ENCODE data around the gene ACAD8. TPM values are rescaled to one million over a fixed set of nuclear protein-coding genes. Genes with fewer than 3 reads are reported as not detected.

ACAD8 gene
- total RNA-seq, 4 donors from 2014 or later = 46.3 to 71.2 (median 59.8) TPM

DNA sequence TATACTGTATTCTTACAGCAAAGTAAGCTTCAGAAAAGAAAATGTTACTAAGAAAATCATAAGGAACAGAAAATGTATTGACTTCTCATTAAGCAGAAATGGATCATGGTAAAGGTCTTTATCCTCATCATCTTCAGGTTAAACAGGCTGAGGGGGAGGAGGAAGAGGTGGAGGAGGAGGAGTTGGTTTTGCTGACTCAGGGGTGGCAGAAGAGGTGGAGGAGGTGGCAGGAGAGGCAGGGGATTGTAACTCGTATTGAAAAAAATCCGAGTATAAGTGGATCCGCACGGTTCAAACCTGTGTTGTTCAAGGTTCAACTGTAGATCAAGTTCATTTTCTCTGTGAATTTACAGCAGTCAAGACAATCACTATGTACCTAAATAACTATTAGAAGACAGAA, 35.8 kb downstream of the ACAD8 start:
- Histone ChIP-seq H3K4me3 (no peak overlapping the region), H3K4me1 (no peaks in the 10 kb centered on the region), H3K27me3 (peaks cover 3% of the 10 kb centered on the region), H3K9me3 (no peaks in the 10 kb centered on the region), H3K36me3 (no peaks in the 10 kb centered on the region), H3K27ac (no peak overlapping the region)
- no peak for DNase-seq (ENCODE audit: low spot score in 2 of 2)
- 83% methylated on average over 4 of the region's 4 CpGs for WGBS
- no peak for TF ChIP-seq EP300 (IDR thresholded peaks at IDR 0.05)
- no peak for TF ChIP-seq POLR2AphosphoS5 (IDR thresholded peaks at IDR 0.05)

DNA sequence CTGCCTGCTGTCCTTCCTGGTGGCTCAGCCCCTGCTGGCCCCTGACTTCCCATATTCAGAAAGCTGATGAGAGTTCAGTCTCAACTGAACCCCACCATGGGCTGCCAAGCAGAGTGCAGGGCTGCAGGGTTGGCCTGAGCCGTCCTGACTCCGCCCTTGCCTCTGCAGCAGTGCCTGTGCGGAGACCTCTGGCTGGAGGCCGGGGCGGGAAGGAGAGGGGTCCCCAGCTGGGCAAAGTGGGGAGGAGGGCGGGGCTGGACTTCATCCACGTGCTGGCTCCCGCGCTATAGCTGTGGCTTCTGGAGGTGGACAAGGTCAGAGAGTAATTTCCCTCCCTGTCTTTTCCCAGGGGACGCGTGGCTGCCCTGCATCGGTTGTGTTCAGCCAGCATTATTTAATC, 36.4 kb downstream of the ACAD8 start:
- Histone ChIP-seq H3K4me1 (no peaks in the 10 kb centered on the region), H3K9me3 (no peaks in the 10 kb centered on the region), H3K27me3 (peaks cover 3% of the 10 kb centered on the region), H3K27ac (no peak overlapping the region), H3K4me3 (no peak overlapping the region), H3K36me3 (no peaks in the 10 kb centered on the region)
- WGBS = 53% methylated on average over 7 of the region's 12 CpGs
- DNase-seq (ENCODE audit: low spot score in 2 of 2) = no peak
- TF ChIP-seq POLR2A (IDR thresholded peaks at IDR 0.05) (no peak), POLR2AphosphoS5 (IDR thresholded peaks at IDR 0.05) (no peak), EP300 (IDR thresholded peaks at IDR 0.05) (no peak)
- TF ChIP-seq, protein P1, sequence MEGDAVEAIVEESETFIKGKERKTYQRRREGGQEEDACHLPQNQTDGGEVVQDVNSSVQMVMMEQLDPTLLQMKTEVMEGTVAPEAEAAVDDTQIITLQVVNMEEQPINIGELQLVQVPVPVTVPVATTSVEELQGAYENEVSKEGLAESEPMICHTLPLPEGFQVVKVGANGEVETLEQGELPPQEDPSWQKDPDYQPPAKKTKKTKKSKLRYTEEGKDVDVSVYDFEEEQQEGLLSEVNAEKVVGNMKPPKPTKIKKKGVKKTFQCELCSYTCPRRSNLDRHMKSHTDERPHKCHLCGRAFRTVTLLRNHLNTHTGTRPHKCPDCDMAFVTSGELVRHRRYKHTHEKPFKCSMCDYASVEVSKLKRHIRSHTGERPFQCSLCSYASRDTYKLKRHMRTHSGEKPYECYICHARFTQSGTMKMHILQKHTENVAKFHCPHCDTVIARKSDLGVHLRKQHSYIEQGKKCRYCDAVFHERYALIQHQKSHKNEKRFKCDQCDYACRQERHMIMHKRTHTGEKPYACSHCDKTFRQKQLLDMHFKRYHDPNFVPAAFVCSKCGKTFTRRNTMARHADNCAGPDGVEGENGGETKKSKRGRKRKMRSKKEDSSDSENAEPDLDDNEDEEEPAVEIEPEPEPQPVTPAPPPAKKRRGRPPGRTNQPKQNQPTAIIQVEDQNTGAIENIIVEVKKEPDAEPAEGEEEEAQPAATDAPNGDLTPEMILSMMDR (IDR thresholded peaks at IDR 0.05) = no peak

DNA sequence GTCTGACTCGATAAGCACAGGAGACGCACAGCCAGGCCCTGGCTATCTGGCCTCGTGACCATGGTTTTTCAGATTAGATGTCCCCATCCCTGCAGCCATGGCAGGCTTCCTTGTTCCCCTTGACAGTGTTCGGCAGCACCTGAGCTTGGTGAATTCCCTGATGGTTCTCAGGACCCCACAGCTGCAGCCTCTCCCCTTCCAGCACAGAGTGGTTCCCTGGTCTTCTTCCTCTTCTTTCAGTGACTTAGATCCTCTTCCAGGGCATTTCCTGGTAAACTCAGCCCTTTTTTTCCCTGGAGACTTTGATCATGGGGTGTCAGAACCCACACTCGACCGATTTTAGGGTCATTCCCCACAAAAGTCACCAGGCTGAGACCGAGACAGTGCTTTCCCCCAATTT, 37.3 kb downstream of the ACAD8 start:
- Histone ChIP-seq H3K27me3 (peaks cover 3% of the 10 kb centered on the region), H3K4me1 (no peaks in the 10 kb centered on the region), H3K4me3 (no peak overlapping the region), H3K36me3 (no peaks in the 10 kb centered on the region), H3K27ac (no peak overlapping the region), H3K9me3 (no peaks in the 10 kb centered on the region)
- no peak for TF ChIP-seq POLR2AphosphoS5 (IDR thresholded peaks at IDR 0.05)
- TF ChIP-seq POLR2A (IDR thresholded peaks at IDR 0.05) = no peak
- no peak for TF ChIP-seq EP300 (IDR thresholded peaks at IDR 0.05)
- TF ChIP-seq, protein P1 (IDR thresholded peaks at IDR 0.05) = no peak
- WGBS = 87% methylated on average over 7 of the region's 7 CpGs
- DNase-seq (ENCODE audit: low spot score in 2 of 2) = no peak

DNA sequence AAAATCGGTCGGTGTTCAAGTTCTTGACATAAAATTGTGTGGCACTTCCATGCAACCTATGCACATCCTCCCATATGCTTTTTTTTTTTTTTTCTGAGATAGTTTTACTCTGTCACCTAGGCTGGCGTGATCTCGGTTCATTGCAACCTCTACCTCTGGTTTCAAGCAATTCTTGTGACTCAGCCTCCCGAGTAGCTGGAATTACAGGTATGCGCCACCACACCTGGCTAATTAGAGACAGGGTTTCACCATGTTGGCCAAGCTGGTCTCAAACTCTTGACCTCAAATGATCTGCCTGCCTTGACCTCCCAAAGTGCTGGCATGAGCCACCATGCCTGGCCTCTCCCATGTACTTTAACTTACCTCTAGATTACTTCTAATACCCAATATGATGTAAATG, 37.8 kb downstream of the ACAD8 start:
- DNase-seq (ENCODE audit: low spot score in 2 of 2) = no peak
- H3K36me3 ChIP-seq = no peaks in the 10 kb centered on the region
- H3K27ac ChIP-seq = no peak overlapping the region
- TF ChIP-seq POLR2A (IDR thresholded peaks at IDR 0.05) = no peak
- H3K27me3 ChIP-seq = peaks cover 3% of the 10 kb centered on the region
- no peaks in the 10 kb centered on the region for H3K9me3 ChIP-seq
- H3K4me3 ChIP-seq = no peak overlapping the region
- no peaks in the 10 kb centered on the region for H3K4me1 ChIP-seq
- 90% methylated on average over 6 of the region's 6 CpGs for WGBS

DNA sequence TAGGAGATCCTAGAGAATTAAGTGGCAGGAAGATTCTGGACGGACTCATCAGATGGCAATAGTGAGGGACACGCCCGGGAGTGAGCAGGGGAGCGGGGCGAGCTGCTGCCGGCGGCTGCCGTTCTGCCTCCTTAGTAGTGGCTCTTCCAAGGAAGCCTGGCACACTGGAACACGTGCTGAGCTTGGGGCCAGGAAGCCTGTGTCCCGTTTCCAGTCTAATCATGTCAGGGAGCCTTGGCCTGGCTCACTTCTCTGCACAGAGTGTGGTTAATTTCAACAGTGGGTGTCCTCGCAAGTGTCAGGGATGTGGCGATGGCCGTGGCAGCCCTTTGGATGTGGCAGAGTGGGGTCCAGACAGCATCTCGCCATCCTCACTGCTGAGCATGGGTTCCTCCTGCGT, 39.3 kb downstream of the ACAD8 start:
- H3K4me3 ChIP-seq = no peak overlapping the region
- no peaks in the 10 kb centered on the region for H3K4me1 ChIP-seq
- peaks cover 3% of the 10 kb centered on the region for H3K27me3 ChIP-seq
- H3K36me3 ChIP-seq = no peaks in the 10 kb centered on the region
- H3K9me3 ChIP-seq = no peaks in the 10 kb centered on the region
- TF ChIP-seq POLR2AphosphoS5 (IDR thresholded peaks at IDR 0.05) = no peak
- TF ChIP-seq POLR2A (IDR thresholded peaks at IDR 0.05) = no peak
- TF ChIP-seq EP300 (IDR thresholded peaks at IDR 0.05) = no peak
- TF ChIP-seq, protein P1 (IDR thresholded peaks at IDR 0.05) = no peak
- WGBS = 81% methylated on average over 13 of the region's 15 CpGs
- no peak overlapping the region for H3K27ac ChIP-seq
- DNase-seq (ENCODE audit: low spot score in 2 of 2) = no peak

DNA sequence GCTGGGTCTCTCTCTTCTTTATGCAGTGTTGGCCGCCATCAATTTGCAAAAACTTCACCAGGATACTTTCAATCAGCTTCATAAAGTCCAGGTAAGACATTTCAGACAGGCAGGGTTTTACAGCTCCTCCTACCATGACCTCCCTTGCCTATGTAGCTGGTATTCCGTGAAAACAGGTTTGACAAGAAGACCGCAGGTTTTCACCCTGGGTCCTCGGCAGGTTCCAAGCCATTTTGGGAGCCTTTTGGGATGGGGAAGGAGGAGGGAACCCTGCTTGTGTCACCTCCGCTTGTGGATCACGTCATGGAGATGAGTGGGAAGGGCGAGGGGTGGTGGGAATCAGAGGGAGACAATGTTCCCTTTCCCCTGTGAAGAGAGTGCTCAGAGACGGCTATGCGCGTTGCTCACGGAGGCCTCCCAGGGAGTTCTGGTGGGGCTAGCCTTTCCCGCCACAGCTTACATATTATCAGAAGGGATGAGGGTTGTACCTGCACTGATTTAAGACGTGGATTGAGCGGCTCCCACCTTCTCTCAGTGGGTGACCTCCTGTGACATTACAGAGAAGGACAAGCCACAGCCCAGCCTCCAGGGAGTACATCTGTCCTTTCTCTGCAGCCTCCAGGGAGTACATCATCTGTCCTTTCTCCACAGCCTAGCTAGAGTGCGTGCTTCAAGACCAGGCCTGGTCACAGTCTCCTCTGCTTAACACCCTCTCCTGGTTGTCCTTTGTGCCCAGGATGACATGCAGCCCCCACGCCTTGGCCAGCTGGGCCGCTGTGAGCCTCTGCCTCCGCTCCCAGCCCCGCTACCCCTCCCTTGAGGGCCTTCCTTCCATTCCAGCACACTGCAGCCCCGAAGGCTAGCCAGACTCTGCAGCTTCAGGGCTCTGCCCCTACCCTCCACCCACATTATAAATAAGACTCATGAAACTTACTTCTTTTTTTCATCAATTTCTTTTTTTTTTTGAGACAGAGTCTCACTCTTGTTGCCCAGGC, 40.0 kb downstream of the ACAD8 start:
- Histone ChIP-seq H3K27ac (no peak overlapping the region), H3K36me3 (no peaks in the 10 kb centered on the region), H3K4me1 (no peaks in the 10 kb centered on the region), H3K27me3 (peaks cover 3% of the 10 kb centered on the region), H3K9me3 (no peaks in the 10 kb centered on the region), H3K4me3 (no peak overlapping the region)
- WGBS = 79% methylated on average over 17 of the region's 20 CpGs
- no peak for DNase-seq (ENCODE audit: low spot score in 2 of 2)
- TF ChIP-seq, protein P1 (IDR thresholded peaks at IDR 0.05) = no peak
- no peak for TF ChIP-seq EP300 (IDR thresholded peaks at IDR 0.05)

Data from suprapubic skin (tissue), 4 donors.